GM12878 (cell line): ENCODE measurements around the gene FANCC.

Experiments
- NR2C2 ChIP-seq: IDR thresholded peaks from 2 replicates; pipeline ENCODE4 v1.6.1; 2011; ENCODE audit warnings: borderline replicate concordance, low read depth; ENCODE audit not compliant: control insufficient read depth, insufficient read length
- RFX5 ChIP-seq: IDR thresholded peaks from 2 replicates; pipeline ENCODE4 v1.6.1; 2011; ENCODE audit warnings: low read depth, low read length, improper control_type of control experiment
- SIN3A ChIP-seq: IDR thresholded peaks from 2 replicates; pipeline ENCODE4 v1.6.1; 2012; ENCODE audit warnings: low read depth, low read length, improper control_type of control experiment
- SMAD1 ChIP-seq: fragments of 450-650 bp; IDR thresholded peaks from 2 replicates; pipeline ENCODE4 v1.6.1; 2018; ENCODE audit warnings: mild to moderate bottlenecking, low read depth; ENCODE audit not compliant: partially characterized antibody

- no peak for TF ChIP-seq NR2C2
- TF ChIP-seq RFX5: no peak
- no peak for TF ChIP-seq SIN3A
- no peak for TF ChIP-seq SMAD1
Observed at GRCh38 chr9:95053611-95054570, 263.6 kb downstream of the FANCC start.
